ENCODE results near the gene RAPGEF2.
"Not testable (repeated sequence)": the region's sequence is repeated elsewhere in the genome, so short reads cannot be mapped to it uniquely, and the experiment has no call there.

RAPGEF2 gene

GRCh38 chr4:159102622-159103383, at the start of gene RAPGEF2:
TSS of gene RAPGEF2 (plus strand) at chr4:159103079. CDS start at chr4:159104163, 1,084 bp downstream.
- DNase-seq (ENCODE audit: low read depth in 2 of 2, low spot score in 1 of 2) = peak; percentile 61 to 71

GRCh38 chr4:159055833-159056232, 47.0 kb upstream of the RAPGEF2 start:
- DNase-seq (ENCODE audit: low read depth in 2 of 2, low spot score in 1 of 2) = no peak

- no peak for DNase-seq (ENCODE audit: low read depth in 2 of 2, low spot score in 1 of 2)
Measured at GRCh38 chr4:159060161-159060560, 42.7 kb upstream of the RAPGEF2 start.

- no peak for DNase-seq (ENCODE audit: low read depth in 2 of 2, low spot score in 1 of 2)
Measured at GRCh38 chr4:159062381-159062780, 40.5 kb upstream of the RAPGEF2 start.

GRCh38 chr4:159065513-159066240, 37.2 kb upstream of the RAPGEF2 start:
- DNase-seq (ENCODE audit: low read depth in 2 of 2, low spot score in 1 of 2) = no peak

GRCh38 chr4:159068139-159068538, 34.7 kb upstream of the RAPGEF2 start:
- DNase-seq (ENCODE audit: low read depth in 2 of 2, low spot score in 1 of 2) = not testable (repeated sequence)

- no peak for DNase-seq (ENCODE audit: low read depth in 2 of 2, low spot score in 1 of 2)
Measured at GRCh38 chr4:159069922-159070321, 33.0 kb upstream of the RAPGEF2 start.

- DNase-seq (ENCODE audit: low read depth in 2 of 2, low spot score in 1 of 2) = no peak
Measured at GRCh38 chr4:159070742-159071141, 32.1 kb upstream of the RAPGEF2 start.

GRCh38 chr4:159071178-159071968, 31.5 kb upstream of the RAPGEF2 start:
- DNase-seq (ENCODE audit: low read depth in 2 of 2, low spot score in 1 of 2) = no peak

GRCh38 chr4:159071969-159072765, 30.7 kb upstream of the RAPGEF2 start:
- DNase-seq (ENCODE audit: low read depth in 2 of 2, low spot score in 1 of 2) = no peak

GRCh38 chr4:159075531-159075932, 27.3 kb upstream of the RAPGEF2 start:
- no peak for DNase-seq (ENCODE audit: low read depth in 2 of 2, low spot score in 1 of 2)

GRCh38 chr4:159077018-159077417, 25.9 kb upstream of the RAPGEF2 start:
- not testable (repeated sequence) for DNase-seq (ENCODE audit: low read depth in 2 of 2, low spot score in 1 of 2)

GRCh38 chr4:159077702-159078495, 25.0 kb upstream of the RAPGEF2 start:
- DNase-seq (ENCODE audit: low read depth in 2 of 2, low spot score in 1 of 2) = no peak

- no peak for DNase-seq (ENCODE audit: low read depth in 2 of 2, low spot score in 1 of 2)
Measured at GRCh38 chr4:159079074-159079473, 23.8 kb upstream of the RAPGEF2 start.

GRCh38 chr4:159086606-159087005, 16.3 kb upstream of the RAPGEF2 start:
- DNase-seq (ENCODE audit: low read depth in 2 of 2, low spot score in 1 of 2) = no peak

- DNase-seq (ENCODE audit: low read depth in 2 of 2, low spot score in 1 of 2) = no peak
Measured at GRCh38 chr4:159090255-159090654, 12.6 kb upstream of the RAPGEF2 start.

GRCh38 chr4:159094156-159094555, 8.7 kb upstream of the RAPGEF2 start:
- DNase-seq (ENCODE audit: low read depth in 2 of 2, low spot score in 1 of 2) = not testable (repeated sequence)

GRCh38 chr4:159096434-159096833, 6.4 kb upstream of the RAPGEF2 start:
- DNase-seq (ENCODE audit: low read depth in 2 of 2, low spot score in 1 of 2) = no peak

GRCh38 chr4:159097144-159097543, 5.7 kb upstream of the RAPGEF2 start:
- no peak for DNase-seq (ENCODE audit: low read depth in 2 of 2, low spot score in 1 of 2)

GRCh38 chr4:159097785-159098184, 5.1 kb upstream of the RAPGEF2 start:
- DNase-seq (ENCODE audit: low read depth in 2 of 2, low spot score in 1 of 2) = no peak
